Spinal cord (tissue), 10 donors: ENCODE measurements around the gene LCN10. TPM values are rescaled to one million over a fixed set of nuclear protein-coding genes. Genes with fewer than 3 reads are reported as not detected.

Experiments
- DNase-seq, 6 donors: peaks; one replicate each; pipeline versions ENCODE4 v3.0.0 to v3.0.0-alpha.2; 2013 to 2015; ENCODE audit warnings: low spot score in 6 of 6, low read depth in 4 of 6
- H3K27ac ChIP-seq: one replicate; pipeline ENCODE4 v1.5.1; 2013; ENCODE audit warnings: low read depth, low read length, control low read depth
- H3K27me3 ChIP-seq: one replicate; pipeline ENCODE4 v1.6.1; 2013; ENCODE audit warnings: low read length; ENCODE audit not compliant: control insufficient read depth, insufficient read depth
- H3K36me3 ChIP-seq: one replicate; pipeline ENCODE4 v1.6.1; 2013; ENCODE audit warnings: low read length; ENCODE audit not compliant: control insufficient read depth, insufficient read depth
- H3K4me1 ChIP-seq: one replicate; pipeline ENCODE4 v1.6.1; 2013; ENCODE audit warnings: low read length; ENCODE audit not compliant: control insufficient read depth, insufficient read depth
- H3K4me3 ChIP-seq: one replicate; pipeline ENCODE4 v1.5.1; 2013; ENCODE audit warnings: low read depth, low read length, control low read depth
- H3K9me3 ChIP-seq: one replicate; pipeline ENCODE4 v1.6.1; 2013; ENCODE audit warnings: low read length; ENCODE audit not compliant: control insufficient read depth, insufficient read depth
- WGBS: methylation state at CpG from one replicate; pipeline ENCODE4 v1.1.5; 2013; ENCODE audit warnings: missing lambda C conversion rate; ENCODE audit not compliant: insufficient coverage; 5-methylcytosine and 5-hydroxymethylcytosine counted together
- polyA plus RNA-seq, 2 donors: library from polyadenylated mRNA; unstranded; fragments of 120-200 nt; gene quantifications; one replicate each; pipeline ENCODE4 v1.2.1, GENCODE V29; 2013; ENCODE audit not compliant: insufficient read length in 2 of 2
- total RNA-seq, 2 donors: library from RNA; depleted of rRNA in 1 of 2; stranded (reverse); fragments of 120-200 nt in 1 of 2; fragments of >200 nt in 1 of 2; gene quantifications; one replicate each; pipeline versions ENCODE4 v1.2.3 to v1.2.4, GENCODE V29; 2013 to 2014
- donor health status: healthy.

Gene LCN10
- total and polyA plus RNA-seq, 4 donors, result not detected

DNA sequence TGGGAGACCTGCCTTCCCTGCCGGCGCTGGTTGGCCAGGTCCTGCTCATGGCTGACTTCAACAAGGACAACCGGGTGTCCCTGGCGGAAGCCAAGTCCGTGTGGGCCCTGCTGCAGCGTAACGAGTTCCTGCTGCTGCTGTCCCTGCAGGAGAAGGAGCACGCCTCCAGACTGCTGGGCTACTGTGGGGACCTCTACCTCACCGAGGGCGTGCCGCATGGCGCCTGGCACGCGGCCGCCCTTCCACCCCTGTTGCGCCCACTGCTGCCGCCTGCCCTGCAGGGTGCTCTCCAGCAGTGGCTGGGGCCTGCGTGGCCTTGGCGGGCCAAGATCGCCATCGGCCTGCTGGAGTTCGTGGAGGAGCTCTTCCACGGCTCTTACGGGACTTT, 19.8 kb downstream of the LCN10 start:
- WGBS, result 91% methylated on average over 24 of the region's 24 CpGs
- Histone ChIP-seq H3K9me3 (no peaks in the 10 kb centered on the region), H3K27me3 (no peaks in the 10 kb centered on the region), H3K27ac (no peak overlapping the region), H3K36me3 (peaks cover 89% of the 10 kb centered on the region), H3K4me1 (peaks cover 63% of the 10 kb centered on the region), H3K4me3 (no peak overlapping the region)
- no peak for DNase-seq

DNA sequence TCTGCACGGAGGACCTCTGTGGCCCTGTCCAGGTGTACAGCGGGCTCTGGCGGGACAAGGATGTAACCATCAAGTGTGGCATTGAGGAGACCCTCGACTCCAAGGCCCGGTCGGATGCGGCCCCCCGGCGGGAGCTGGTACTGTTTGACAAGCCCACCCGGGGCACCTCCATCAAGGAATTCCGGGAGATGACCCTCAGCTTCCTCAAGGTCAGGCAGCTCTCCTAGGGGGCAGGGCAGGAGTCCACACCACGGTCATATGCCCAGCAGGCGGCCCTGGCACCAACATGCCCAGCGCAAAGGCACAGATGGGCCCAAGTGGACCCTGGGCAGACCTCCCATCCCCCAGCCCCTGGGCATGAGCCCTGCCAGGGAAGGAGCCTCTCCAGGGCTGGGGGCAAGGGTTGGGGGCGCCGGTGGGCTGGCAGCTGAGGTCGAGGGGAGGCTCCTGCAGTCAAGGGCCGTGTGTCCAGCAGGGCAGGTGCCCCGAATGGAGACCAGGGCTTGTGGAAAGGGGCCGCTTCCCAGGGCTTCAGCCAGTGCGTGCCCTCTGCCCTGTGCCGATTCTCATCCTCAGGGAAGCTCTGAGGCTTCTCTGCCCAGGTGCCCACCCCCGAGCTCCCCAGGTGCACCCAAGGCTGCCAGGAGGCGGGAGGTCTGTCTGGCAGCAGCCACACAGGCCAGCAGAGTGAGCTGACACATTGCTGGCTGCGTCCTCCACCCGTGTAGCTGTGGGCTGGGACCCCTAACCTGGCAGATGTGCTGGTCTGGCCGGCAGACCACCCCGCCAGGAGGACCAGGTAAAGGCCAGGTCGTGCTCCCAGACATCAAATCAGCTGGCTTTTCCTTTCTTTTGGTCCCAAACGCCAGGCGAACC, 20.4 kb downstream of the LCN10 start:
- Histone ChIP-seq H3K36me3 (peaks cover 95% of the 10 kb centered on the region), H3K27me3 (no peaks in the 10 kb centered on the region), H3K4me3 (no peak overlapping the region), H3K27ac (no peak overlapping the region), H3K4me1 (peaks cover 60% of the 10 kb centered on the region), H3K9me3 (no peaks in the 10 kb centered on the region)
- DNase-seq, result no peak
- 82% methylated on average over 31 of the region's 31 CpGs for WGBS

DNA sequence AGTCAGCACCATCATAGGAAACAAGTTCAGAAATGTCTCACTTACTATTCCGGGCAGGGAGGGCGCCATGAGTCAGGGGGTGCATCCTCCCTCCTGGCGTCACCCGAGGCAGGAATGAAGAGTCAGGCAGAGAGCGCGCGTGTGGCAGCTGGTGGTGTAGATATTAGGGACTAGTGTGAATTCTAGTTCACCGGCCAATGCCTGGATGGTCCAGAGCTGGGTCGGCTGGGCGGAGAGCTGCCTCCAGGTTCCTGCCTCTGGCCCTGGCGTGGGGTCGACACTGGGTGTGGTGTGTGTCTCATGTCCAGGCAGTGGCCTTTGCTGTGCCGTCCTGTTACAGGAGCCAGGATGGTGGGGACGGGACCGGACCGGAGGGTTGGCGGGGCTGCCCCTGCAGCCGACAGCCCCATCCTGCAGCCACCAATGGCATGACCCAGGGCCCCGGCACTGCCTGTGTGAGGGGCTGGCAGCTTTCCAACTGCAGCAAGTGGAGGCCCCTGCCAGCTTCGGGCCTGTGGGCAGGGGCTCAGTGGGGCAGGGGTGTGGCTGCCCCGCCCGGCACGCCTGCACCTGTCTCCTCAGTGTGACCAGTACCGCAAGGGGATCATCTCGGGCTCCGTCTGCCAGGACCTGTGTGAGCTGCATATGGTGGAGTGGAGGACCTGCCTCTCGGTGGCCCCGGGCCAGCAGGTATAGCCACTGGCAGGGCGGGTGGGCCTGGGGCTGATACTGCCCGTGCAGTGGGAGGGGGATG, 21.2 kb downstream of the LCN10 start:
- 66% methylated on average over 29 of the region's 30 CpGs for WGBS
- Histone ChIP-seq H3K36me3 (peaks cover 100% of the 10 kb centered on the region), H3K4me1 (peaks cover 52% of the 10 kb centered on the region), H3K4me3 (no peak overlapping the region), H3K27me3 (no peaks in the 10 kb centered on the region), H3K9me3 (no peaks in the 10 kb centered on the region), H3K27ac (peak overlapping the region; percentile 79)
- DNase-seq, result no peak

DNA sequence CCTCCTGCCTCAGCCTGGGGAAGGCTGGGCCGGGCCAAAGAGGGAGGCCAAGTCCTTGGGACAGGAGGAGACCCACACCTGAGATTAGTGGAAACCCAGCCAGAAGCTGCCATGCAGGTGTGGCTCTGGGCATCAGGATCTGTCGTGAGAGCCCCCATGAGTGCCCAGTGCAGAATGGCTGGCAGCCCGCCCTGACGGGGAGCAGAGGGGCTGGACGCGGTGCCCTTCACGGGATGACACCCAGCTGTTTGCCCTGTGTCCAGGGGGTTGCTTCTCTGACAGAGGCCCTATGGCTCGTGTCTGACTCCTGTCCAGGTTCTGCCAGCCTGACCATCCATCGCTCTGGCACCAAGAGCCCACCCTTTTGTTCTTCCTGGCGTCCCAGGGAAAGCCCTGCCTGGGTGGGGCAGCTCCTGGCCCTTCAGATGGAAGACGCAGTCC, 21.8 kb downstream of the LCN10 start:
- Histone ChIP-seq H3K36me3 (peaks cover 100% of the 10 kb centered on the region), H3K9me3 (no peaks in the 10 kb centered on the region), H3K4me3 (no peak overlapping the region), H3K4me1 (peaks cover 46% of the 10 kb centered on the region), H3K27me3 (no peaks in the 10 kb centered on the region), H3K27ac (peak overlapping the region; percentile 79)
- no peak for DNase-seq
- 29% methylated on average over 11 of the region's 11 CpGs for WGBS

DNA sequence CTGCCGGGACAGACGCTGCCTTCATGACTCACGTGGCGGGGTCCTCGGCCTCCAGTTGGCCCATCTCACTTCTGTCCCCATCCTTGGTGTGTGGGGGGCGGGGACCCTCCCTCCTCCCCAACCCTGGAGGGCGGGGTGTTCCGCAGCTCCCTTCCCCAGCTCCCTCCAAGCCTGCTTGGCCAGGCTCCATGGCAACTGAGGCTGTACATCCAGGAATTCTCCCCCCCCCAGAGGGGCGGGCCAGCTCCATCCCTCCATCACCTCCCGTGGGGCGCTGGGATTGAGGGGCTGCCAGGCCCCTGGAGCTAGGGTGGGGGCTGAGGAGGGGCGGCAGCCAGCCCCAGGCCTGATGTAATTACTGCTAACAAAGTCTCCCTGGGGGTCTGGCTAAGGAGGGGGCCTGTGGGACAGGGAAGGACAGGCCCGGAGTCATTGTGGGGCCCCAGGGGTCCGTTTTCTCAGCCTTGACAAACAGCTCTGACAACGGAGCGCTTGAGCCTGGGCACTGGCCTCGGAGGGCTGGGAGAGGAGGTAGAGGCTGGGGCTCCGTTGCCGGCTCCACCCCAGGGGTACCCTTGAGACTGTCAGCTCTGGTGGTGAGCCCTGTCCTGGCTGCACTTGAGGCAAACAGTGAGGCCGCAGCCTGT, 22.4 kb downstream of the LCN10 start:
- H3K4me3 ChIP-seq, result no peak overlapping the region
- peaks cover 40% of the 10 kb centered on the region for H3K4me1 ChIP-seq
- WGBS, result 12% methylated on average over 12 of the region's 20 CpGs
- H3K27ac ChIP-seq, result peak overlapping the region; percentile 79
- no peaks in the 10 kb centered on the region for H3K9me3 ChIP-seq
- H3K27me3 ChIP-seq, result no peaks in the 10 kb centered on the region
- DNase-seq, result peak in 5 of 6 donors; percentile 71 to 92 (median 81)
- peaks cover 99% of the 10 kb centered on the region for H3K36me3 ChIP-seq

DNA sequence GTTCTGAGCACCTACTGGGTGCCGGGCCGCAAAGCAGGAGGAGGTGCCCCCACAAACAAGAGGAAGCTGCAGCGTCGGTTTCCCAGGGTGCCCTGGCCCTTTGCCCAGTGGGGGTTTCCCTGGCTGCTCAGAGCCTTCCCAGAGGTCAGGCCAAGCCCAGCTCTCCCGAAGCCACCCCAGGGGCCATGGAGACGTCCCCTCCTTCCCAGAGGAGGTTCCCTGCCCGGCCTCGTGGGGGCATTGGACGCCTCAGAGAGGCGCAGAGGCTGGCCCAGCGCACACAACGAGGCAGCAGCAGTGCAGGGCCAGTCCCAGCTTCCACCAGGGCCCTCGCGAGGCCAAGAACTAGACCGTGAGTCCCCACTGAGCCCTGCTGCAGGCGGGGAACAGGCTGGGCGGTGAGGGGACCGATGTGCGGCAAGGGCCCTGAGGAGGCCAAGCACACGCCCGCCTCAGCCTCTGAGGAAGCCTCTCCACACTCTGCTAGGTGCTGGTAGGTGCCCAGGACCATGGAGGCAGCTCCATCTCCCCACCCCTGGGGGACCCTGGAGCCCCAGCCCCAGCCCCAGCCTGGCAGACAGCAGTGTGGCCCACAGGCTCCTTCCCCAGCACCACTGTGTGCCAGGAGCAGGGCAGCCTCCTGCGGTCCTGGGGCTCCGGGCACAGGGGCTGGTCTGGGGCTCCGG, 23.4 kb downstream of the LCN10 start:
- H3K4me3 ChIP-seq, result no peak overlapping the region
- H3K27ac ChIP-seq, result no peak overlapping the region
- no peak for DNase-seq
- no peaks in the 10 kb centered on the region for H3K9me3 ChIP-seq
- peaks cover 47% of the 10 kb centered on the region for H3K4me1 ChIP-seq
- peaks cover 99% of the 10 kb centered on the region for H3K36me3 ChIP-seq
- H3K27me3 ChIP-seq, result no peaks in the 10 kb centered on the region
- 56% methylated on average over 21 of the region's 24 CpGs for WGBS

DNA sequence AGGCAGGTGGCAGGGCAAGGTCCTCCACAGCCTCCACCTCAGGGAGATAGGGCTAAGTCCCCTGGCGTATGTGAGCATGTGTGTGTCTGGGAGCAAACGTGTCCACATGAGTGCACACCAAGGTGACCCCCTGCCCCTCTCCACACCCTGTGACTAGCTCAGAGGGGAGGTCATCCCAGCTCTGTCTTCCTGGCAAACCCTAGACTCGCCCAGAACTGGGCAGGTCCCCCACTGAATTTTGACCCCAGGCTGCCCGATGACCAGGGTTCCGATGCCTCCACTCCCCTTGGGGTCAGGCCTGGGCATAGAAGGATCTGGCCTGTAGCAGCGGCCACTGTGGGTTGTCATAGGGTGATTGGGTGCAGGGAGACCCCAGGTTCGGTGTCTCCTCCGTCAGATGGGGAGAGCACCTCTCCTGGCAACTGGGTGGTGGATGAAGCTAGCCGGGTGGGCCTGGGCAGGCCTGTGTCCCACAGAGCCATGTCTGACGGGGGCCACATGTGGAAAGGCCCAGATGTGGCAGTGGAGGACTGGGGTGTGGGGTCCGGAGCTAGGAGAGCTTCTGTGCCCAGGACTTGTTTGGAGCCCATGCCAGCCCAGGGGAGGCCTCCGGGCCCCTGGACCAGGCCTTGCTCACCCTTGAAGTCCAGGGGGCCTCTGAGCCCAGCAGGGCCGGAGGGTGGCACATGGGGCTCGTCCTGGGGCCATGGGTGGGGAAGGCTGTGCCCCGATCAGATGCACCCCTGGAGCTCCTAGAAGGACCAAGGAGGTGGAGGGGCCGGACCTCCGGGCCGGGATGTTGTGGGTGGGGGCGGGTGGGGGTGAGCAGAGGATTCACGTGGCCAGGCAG, 24.2 kb downstream of the LCN10 start:
- no peaks in the 10 kb centered on the region for H3K9me3 ChIP-seq
- peaks cover 99% of the 10 kb centered on the region for H3K36me3 ChIP-seq
- H3K4me1 ChIP-seq, result peaks cover 55% of the 10 kb centered on the region
- no peak overlapping the region for H3K27ac ChIP-seq
- H3K27me3 ChIP-seq, result no peaks in the 10 kb centered on the region
- no peak overlapping the region for H3K4me3 ChIP-seq
- no peak for DNase-seq
- WGBS, result 83% methylated on average over 18 of the region's 20 CpGs

DNA sequence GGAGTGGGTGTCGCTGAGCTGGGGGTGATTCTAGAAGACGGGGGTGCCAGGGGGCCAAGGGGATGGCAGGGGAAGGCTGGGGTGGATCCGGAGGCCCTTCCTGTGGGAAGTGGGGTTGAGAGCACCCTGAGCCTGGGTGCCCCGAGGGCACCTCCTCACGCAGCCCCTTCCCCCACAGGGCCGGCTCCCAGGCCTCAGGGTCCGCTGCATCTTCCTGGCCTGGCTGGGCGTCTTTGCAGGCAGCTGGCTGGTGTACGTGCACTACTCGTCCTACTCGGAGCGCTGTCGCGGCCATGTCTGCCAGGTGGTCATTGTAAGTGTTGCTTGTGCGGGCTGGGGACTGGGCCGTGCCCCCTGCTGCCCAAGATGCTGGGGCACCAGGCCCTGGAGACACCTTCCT, 25.3 kb downstream of the LCN10 start:
- WGBS, result 81% methylated on average over 8 of the region's 16 CpGs

More for the DNA sequence above, 25.3 kb downstream of the LCN10 start:
- Histone ChIP-seq H3K4me3 (no peak overlapping the region), H3K4me1 (peaks cover 60% of the 10 kb centered on the region), H3K27ac (no peak overlapping the region), H3K9me3 (no peaks in the 10 kb centered on the region), H3K27me3 (no peaks in the 10 kb centered on the region), H3K36me3 (peaks cover 88% of the 10 kb centered on the region)
- no peak for DNase-seq
